SU-DHL-6 (cell line): Measurements from ENCODE around the gene PORCN.

Experiments
- CTCF ChIP-seq: fragments of 200-600 bp; sonication (generic); IDR thresholded peaks from one replicate; pipeline ENCODE4 v1.5.1; 2017; ENCODE audit warnings: antibody characterized with exemption, mild to moderate bottlenecking, low read length, moderate library complexity; ENCODE audit not compliant: insufficient read depth, poor library complexity, severe bottlenecking
- EZH2phosphoT487 ChIP-seq: fragments of 200-600 bp; sonication (generic), shearing (Covaris generic); conservative IDR thresholded peaks from 2 replicates; pipeline ENCODE4 v1.6.1; 2018; ENCODE audit warnings: mild to moderate bottlenecking, antibody characterized with exemption, low read length, moderate library complexity, mixed read lengths

GRCh38 chrX:48460606-48461005 lies 48.2 kb upstream of the PORCN start:
- TF ChIP-seq CTCF (no peak), EZH2phosphoT487 (no peak)
